ENCODE data around the gene VPS13D. TPM values are rescaled to one million over a fixed set of nuclear protein-coding genes. Genes with fewer than 3 reads are reported as not detected.

VPS13D gene
- total RNA-seq, 6 experiments from 2014 or later, result 18.8 to 29.5 (median 21.5) TPM

DNA sequence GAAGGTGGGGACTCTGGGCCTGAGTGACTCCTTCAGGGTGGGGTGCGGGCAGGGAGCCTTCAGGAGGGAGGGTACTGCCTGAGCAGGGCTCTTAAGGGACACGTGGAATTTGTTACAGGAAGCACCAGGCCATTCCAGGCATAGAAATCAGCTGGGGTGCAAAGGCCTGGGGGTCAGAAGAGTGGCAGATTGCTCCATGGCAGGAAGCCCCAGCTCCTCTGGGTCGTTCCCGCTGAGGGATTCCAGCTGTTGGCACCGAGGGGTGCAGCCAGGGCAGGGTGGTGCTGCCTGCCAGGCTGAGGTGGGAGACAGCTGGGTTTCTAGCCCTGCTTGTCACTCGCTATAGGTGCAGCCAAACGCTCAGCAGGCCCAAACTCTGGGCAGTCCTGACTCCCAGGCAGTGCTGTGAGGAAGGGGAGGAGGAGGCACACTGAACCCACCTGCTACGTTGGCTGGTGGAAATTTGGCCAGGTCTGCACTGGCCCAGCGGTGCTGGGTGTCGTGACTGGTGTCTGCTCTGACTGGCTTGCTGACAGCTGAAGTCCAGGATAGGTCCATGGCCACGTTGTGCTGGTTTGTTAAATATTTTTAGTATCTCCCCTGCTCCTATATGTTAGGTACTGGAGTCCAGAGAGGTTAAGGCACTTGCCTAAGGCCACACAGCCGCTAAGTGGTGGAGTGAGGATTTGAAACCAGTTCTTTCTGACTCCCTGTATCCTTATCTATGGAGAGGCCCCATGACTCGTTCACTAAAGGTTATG lies 43.7 kb upstream of the VPS13D start:
- Mint-ChIP-seq H3K4me3 (no peak overlapping the region), H3K27me3 (ENCODE audit: insufficient read depth) (peaks cover 17% of the 10 kb centered on the region), H3K4me1 (ENCODE audit: low read depth) (peaks cover 9% of the 10 kb centered on the region), H3K9me3 (no peaks in the 10 kb centered on the region), H3K27ac (no peak overlapping the region), H3K36me3 (ENCODE audit: low read depth) (no peaks in the 10 kb centered on the region)
- DNase-seq, result no peak
- TF ChIP-seq, protein P1, sequence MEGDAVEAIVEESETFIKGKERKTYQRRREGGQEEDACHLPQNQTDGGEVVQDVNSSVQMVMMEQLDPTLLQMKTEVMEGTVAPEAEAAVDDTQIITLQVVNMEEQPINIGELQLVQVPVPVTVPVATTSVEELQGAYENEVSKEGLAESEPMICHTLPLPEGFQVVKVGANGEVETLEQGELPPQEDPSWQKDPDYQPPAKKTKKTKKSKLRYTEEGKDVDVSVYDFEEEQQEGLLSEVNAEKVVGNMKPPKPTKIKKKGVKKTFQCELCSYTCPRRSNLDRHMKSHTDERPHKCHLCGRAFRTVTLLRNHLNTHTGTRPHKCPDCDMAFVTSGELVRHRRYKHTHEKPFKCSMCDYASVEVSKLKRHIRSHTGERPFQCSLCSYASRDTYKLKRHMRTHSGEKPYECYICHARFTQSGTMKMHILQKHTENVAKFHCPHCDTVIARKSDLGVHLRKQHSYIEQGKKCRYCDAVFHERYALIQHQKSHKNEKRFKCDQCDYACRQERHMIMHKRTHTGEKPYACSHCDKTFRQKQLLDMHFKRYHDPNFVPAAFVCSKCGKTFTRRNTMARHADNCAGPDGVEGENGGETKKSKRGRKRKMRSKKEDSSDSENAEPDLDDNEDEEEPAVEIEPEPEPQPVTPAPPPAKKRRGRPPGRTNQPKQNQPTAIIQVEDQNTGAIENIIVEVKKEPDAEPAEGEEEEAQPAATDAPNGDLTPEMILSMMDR (IDR thresholded peaks at IDR 0.05), result no peak

DNA sequence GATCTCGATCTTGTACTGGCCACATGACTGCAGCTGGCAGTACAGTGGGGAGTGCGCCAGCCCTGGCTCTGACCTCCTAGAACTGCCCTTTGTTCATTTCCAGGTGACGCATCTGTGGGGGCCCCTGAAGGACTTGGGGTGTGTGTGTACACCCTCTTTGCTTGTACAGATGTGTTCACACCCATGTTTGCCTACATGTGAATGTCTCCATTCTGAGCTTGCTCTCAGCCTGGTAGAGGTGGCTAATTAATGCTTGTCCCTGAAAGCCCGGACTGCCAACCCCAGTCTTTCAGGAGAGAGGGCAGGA lies 43.2 kb upstream of the VPS13D start:
- peaks cover 9% of the 10 kb centered on the region for H3K4me1 Mint-ChIP-seq (ENCODE audit: low read depth)
- no peak overlapping the region for H3K27ac Mint-ChIP-seq
- no peaks in the 10 kb centered on the region for H3K9me3 Mint-ChIP-seq
- H3K4me3 Mint-ChIP-seq, result no peak overlapping the region
- H3K27me3 Mint-ChIP-seq (ENCODE audit: insufficient read depth), result peaks cover 17% of the 10 kb centered on the region
- H3K36me3 Mint-ChIP-seq (ENCODE audit: low read depth), result no peaks in the 10 kb centered on the region
- DNase-seq, result no peak
- TF ChIP-seq, protein P1 (IDR thresholded peaks at IDR 0.05), result no peak

DNA sequence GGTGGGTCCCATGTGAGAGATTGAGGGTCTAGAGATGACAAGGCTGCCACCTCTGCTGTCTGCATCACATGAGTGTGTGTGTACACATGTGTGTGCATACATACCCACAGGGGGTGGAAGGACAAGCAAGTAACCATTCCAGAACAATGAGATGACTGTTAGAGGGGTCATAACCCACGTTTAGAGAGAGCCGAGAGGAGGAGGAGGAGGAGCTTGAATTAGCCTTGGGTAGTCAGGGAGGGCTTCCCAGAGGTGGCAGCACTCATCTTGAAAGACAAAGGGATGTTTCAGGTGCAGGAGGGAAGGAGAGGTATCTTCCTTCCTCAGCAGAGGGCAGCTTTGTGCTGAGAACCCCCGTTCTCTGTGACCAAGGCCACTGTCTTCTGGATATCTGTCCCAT lies 41.7 kb upstream of the VPS13D start:
- Mint-ChIP-seq H3K36me3 (ENCODE audit: low read depth) (no peaks in the 10 kb centered on the region), H3K27ac (no peak overlapping the region), H3K4me1 (ENCODE audit: low read depth) (peaks cover 9% of the 10 kb centered on the region), H3K9me3 (no peaks in the 10 kb centered on the region), H3K4me3 (no peak overlapping the region), H3K27me3 (ENCODE audit: insufficient read depth) (peaks cover 16% of the 10 kb centered on the region)
- TF ChIP-seq, protein P1 (IDR thresholded peaks at IDR 0.05), result no peak
- DNase-seq, result no peak

DNA sequence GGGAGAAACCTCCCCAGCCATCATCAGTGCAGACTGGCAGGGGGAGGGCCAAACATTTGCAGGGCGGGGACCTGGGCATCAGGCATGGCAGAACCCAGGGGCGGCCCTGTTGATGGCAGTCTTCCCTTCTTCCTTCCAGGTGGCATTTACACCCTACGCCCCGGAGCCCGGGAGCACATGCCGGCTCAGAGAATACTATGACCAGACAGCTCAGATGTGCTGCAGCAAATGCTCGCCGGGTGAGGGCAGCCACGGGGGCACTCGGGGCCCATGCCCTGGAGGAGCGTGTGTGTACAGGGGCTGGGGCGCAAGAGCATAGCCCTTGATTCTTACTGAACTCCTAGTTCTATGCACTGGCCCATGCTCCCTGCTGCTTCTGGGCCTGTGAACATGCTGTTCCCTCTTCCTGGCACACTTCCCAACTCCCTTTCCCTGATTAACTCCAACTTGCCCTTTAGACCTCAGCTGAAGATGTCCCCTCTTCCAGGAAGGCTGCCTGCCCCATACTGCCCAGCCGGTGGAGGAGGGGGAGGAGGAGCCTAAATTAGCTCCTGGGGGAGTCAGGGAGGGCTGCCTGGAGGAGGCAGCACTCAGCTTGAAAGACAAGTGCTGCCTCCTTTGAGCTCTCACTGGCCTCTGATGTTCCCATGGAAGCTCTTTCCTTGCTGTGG lies 41.0 kb upstream of the VPS13D start:
- no peak for DNase-seq
- Mint-ChIP-seq H3K4me3 (no peak overlapping the region), H3K36me3 (ENCODE audit: low read depth) (no peaks in the 10 kb centered on the region), H3K4me1 (ENCODE audit: low read depth) (peaks cover 7% of the 10 kb centered on the region), H3K27ac (no peak overlapping the region), H3K27me3 (ENCODE audit: insufficient read depth) (peaks cover 13% of the 10 kb centered on the region), H3K9me3 (no peaks in the 10 kb centered on the region)
- TF ChIP-seq, protein P1 (IDR thresholded peaks at IDR 0.05), result no peak

GRCh38 chr1:12189328-12189682 lies 40.5 kb upstream of the VPS13D start:
- no peaks in the 10 kb centered on the region for H3K36me3 Mint-ChIP-seq (ENCODE audit: low read depth)
- H3K4me3 Mint-ChIP-seq, result no peak overlapping the region
- DNase-seq, result no peak
- peaks cover 2% of the 10 kb centered on the region for H3K4me1 Mint-ChIP-seq (ENCODE audit: low read depth)
- peaks cover 14% of the 10 kb centered on the region for H3K27me3 Mint-ChIP-seq (ENCODE audit: insufficient read depth)
- no peaks in the 10 kb centered on the region for H3K9me3 Mint-ChIP-seq
- TF ChIP-seq, protein P1 (IDR thresholded peaks at IDR 0.05), result no peak
- H3K27ac Mint-ChIP-seq, result no peak overlapping the region
